ENCODE data around the gene FBXL13.
"Not testable (repeated sequence)": the region's sequence is repeated elsewhere in the genome, so short reads cannot be mapped to it uniquely, and the experiment has no call there.

The FBXL13 gene

DNA sequence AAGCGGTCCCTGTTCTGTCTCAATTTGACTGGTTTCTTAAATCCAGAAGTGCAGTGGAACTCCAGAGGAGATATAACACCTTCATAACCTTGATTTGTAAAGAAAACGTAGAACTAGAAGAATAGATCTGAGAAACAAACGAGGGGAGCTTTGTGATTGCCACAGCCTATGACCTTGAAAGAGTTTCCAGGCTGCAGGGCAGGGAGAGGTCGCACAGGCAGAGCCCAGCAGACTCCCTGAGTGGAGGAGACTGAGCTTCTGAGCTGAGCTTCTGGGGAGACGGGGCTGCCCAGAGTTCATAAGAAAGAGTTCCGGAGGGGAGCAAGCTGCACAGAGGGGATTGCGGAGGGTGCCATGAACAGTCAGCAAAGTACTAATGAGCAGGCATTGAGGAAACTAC, 268.0 kb downstream of the FBXL13 start:
- Mint-ChIP-seq H3K9me3 (peaks cover 21% of the 10 kb centered on the region), H3K4me1 (peaks cover 10% of the 10 kb centered on the region), H3K27ac (peak overlapping the region in 2 of 3 experiments; percentile 21 to 37), H3K4me3 (no peak overlapping the region), H3K36me3 (ENCODE audit: low read depth) (peaks cover 40% of the 10 kb centered on the region), H3K27me3 (ENCODE audit: low read depth) (no peaks in the 10 kb centered on the region)
- TF ChIP-seq, protein P1, sequence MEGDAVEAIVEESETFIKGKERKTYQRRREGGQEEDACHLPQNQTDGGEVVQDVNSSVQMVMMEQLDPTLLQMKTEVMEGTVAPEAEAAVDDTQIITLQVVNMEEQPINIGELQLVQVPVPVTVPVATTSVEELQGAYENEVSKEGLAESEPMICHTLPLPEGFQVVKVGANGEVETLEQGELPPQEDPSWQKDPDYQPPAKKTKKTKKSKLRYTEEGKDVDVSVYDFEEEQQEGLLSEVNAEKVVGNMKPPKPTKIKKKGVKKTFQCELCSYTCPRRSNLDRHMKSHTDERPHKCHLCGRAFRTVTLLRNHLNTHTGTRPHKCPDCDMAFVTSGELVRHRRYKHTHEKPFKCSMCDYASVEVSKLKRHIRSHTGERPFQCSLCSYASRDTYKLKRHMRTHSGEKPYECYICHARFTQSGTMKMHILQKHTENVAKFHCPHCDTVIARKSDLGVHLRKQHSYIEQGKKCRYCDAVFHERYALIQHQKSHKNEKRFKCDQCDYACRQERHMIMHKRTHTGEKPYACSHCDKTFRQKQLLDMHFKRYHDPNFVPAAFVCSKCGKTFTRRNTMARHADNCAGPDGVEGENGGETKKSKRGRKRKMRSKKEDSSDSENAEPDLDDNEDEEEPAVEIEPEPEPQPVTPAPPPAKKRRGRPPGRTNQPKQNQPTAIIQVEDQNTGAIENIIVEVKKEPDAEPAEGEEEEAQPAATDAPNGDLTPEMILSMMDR (IDR thresholded peaks at IDR 0.05; ENCODE audit: unreplicated experiment in 3 of 3) = no peak

DNA sequence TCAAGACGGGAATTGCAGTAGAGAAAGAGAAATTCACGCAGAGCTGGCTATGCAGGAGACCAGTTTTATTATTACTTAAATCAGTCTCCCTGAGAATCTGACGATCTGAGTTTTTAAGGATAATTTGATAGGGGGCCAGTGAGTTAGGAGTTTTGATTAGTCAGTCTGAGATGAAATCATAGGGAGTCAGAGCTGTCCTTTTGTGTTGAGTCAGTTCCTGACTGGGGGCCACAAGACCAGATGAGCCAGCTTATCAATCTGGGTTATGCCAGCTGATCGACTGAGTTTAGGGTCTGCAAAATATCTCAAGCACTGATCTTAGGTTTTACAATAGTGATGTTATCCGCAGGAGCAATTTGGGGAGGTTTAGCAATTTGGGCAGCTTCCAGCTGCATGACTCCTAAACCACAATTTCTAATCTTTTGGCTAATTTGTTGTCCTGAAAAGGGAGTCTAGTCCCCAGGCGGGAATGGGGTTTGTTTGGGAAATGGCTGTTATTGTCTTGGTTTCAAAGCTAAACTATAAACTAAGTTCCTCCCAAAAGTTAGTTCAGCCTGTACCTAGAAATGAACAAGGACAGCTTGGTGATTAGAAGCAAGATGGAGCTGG, 278.5 kb downstream of the FBXL13 start:
- not testable (repeated sequence) for H3K27ac Mint-ChIP-seq; H3K27me3 Mint-ChIP-seq (ENCODE audit: low read depth); H3K4me3 Mint-ChIP-seq
- Mint-ChIP-seq H3K36me3 (ENCODE audit: low read depth) (peaks cover 53% of the 10 kb centered on the region), H3K4me1 (peaks cover 11% of the 10 kb centered on the region), H3K9me3 (peaks cover 26% of the 10 kb centered on the region)

DNA sequence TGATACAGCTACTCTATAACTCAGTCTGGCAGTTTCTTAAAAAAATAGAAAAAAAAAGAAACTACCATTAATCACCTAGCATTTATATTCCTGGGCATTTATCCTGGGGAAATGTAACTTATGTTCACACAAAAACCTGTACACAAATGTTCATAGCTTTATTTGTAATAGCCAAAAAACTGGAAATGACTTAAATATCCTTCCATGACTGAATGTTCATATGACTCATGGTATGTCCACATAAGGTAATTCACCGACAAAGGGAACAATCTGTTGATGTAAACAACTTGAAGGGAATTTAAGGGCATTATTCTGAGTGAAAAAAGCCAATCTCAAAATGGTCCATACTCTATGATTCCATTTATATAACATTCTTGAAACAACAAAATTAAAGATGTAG, 280.0 kb downstream of the FBXL13 start:
- H3K27me3 Mint-ChIP-seq (ENCODE audit: low read depth); H3K4me3 Mint-ChIP-seq: not testable (repeated sequence)
- Mint-ChIP-seq H3K27ac (peak overlapping the region in 2 of 3 experiments; percentile 56 to 69), H3K9me3 (peaks cover 12% of the 10 kb centered on the region), H3K4me1 (peaks cover 11% of the 10 kb centered on the region), H3K36me3 (ENCODE audit: low read depth) (peaks cover 38% of the 10 kb centered on the region)

DNA sequence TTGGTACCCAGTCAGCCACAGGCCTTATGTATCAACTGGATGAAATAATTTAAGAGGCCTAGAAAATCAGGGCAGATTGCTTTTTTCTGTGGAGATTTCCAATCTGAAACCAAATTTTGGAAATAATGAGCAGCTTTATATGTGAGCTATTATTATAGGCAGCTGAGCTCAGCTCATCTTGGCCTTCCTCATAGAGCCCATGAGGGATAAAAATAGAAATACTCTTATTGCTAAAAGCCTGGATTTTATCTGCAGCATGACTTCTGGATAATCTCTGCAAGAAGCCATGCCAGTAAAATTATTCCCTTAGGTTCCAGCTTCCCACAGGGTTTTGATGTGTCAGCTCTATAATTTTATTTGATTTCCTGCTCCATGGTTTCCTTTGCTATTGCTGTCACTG, 282.8 kb downstream of the FBXL13 start:
- H3K4me1 Mint-ChIP-seq; H3K27ac Mint-ChIP-seq; H3K9me3 Mint-ChIP-seq; H3K4me3 Mint-ChIP-seq; H3K27me3 Mint-ChIP-seq (ENCODE audit: low read depth): not testable (repeated sequence)
- H3K36me3 Mint-ChIP-seq (ENCODE audit: low read depth) = peaks cover 23% of the 10 kb centered on the region

DNA sequence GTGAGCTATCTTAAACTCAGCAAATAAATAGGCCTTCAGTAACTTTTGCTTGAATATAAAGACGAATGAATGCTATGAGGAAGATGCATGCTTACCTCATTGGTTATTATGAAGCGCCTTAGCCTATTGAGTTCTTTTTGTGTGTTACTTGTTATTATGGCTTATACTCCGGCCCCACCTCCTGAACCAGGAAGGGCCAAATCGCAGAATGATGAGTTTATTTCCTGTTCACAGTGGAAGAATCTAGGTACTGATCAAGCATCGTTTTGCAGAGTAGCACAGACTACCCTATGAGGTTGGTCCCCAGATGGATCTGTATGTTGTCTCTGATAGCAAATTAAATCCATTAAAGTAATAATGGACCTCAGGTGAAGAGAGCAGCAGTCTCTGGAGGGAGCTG, 283.2 kb downstream of the FBXL13 start:
- H3K27ac Mint-ChIP-seq; H3K9me3 Mint-ChIP-seq; H3K4me1 Mint-ChIP-seq; H3K4me3 Mint-ChIP-seq; H3K27me3 Mint-ChIP-seq (ENCODE audit: low read depth): not testable (repeated sequence)
- H3K36me3 Mint-ChIP-seq (ENCODE audit: low read depth) = peaks cover 19% of the 10 kb centered on the region

DNA sequence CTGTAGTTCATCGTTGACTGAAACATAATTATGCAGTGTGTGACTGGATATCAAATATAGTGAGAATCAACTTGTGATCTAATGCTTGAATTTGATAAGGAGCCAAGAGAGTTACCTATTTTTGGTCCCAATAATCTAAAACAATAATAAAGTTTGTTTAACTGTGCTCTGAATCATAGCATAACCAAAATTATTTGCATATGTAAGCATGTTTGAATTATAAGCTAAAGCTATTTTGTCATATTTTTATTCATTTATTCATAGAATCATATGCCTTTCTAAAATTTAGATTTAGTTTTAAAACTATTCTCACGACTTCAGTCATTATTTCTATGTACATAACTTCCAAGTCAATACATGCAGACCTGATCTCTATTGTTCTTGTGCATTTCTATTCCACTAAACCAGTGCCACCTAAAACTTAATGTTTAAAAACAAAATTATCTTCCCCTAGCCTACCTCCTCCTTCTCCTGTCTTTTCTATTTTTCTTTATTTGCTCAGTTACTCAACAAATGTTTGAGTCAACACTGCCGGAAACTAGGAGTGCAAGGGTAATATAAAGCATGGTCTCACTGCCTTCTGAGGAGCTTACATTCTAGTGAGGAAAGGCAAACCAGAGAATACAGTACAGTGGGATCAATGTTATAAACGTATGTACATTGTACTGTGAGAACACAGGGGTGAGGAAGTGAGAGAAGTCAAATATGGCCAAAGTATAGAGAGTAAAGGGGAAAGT, 284.1 kb downstream of the FBXL13 start:
- not testable (repeated sequence) for H3K4me3 Mint-ChIP-seq; H3K27me3 Mint-ChIP-seq (ENCODE audit: low read depth); H3K4me1 Mint-ChIP-seq; H3K27ac Mint-ChIP-seq; H3K9me3 Mint-ChIP-seq
- peaks cover 13% of the 10 kb centered on the region for H3K36me3 Mint-ChIP-seq (ENCODE audit: low read depth)

DNA sequence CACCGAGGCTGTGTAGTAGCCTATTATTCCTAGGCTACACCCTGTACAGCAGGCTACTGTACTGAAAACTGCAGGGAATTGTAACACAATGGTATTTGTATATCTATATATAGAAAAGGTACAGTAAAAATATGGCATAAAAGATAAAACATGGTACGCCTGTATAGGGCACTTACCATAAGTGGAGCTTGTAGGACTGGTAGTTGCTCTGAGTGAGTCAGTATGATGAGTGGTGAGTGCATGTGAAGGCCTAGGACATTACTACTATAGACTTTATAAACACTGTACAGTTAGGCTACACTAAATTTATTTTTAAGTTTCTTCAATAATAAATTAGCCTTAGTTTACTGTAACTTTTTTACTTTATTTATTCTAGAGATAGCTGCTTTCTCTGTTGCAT, 285.8 kb downstream of the FBXL13 start:
- H3K27me3 Mint-ChIP-seq (ENCODE audit: low read depth); H3K4me1 Mint-ChIP-seq; H3K27ac Mint-ChIP-seq; H3K36me3 Mint-ChIP-seq (ENCODE audit: low read depth); H3K9me3 Mint-ChIP-seq; H3K4me3 Mint-ChIP-seq: not testable (repeated sequence)

DNA sequence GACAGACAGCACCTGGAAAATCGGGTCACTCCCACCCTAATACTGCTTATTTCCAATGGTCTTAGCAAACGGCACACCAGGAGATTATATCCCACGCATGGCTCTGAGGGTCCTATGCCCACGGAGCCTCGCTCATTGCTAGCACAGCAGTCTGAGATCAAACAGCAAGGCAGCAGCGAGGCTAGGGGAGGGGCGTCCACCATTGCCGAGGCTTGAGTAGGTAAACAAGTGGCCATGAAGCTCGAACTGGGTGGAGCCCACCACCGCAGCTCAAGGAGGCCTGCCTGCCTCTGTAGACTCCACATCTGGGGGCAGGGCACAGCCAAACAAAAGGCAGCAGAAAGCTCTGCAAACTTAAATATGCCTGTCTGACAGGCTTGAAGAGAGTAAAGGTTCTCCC, 293.7 kb downstream of the FBXL13 start:
- not testable (repeated sequence) for H3K4me1 Mint-ChIP-seq; H3K27ac Mint-ChIP-seq; H3K27me3 Mint-ChIP-seq (ENCODE audit: low read depth); H3K4me3 Mint-ChIP-seq
- Mint-ChIP-seq H3K9me3 (peaks cover 13% of the 10 kb centered on the region), H3K36me3 (ENCODE audit: low read depth) (peaks cover 37% of the 10 kb centered on the region)

DNA sequence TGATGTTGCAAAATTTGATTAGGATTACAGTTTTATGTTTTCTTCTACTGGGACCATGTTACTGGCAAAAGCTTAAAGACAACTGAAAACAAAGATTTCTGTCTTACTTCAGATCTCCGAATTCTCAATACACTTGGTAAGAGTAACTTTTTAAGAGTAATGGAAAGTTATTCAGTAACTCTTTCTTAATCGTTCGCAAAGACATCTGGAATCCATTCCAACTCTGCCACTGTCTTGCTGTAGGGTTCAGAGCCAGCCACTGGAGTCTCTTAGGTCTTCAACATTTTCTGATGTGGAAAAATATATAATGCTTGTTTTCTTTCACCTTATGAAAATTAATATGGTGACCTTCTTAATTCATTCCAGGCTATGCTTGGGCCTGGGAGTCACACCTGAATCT, 295.9 kb downstream of the FBXL13 start:
- not testable (repeated sequence) for H3K27me3 Mint-ChIP-seq (ENCODE audit: low read depth); H3K4me3 Mint-ChIP-seq; H3K27ac Mint-ChIP-seq; H3K4me1 Mint-ChIP-seq
- Mint-ChIP-seq H3K36me3 (ENCODE audit: low read depth) (peaks cover 42% of the 10 kb centered on the region), H3K9me3 (peaks cover 13% of the 10 kb centered on the region)

DNA sequence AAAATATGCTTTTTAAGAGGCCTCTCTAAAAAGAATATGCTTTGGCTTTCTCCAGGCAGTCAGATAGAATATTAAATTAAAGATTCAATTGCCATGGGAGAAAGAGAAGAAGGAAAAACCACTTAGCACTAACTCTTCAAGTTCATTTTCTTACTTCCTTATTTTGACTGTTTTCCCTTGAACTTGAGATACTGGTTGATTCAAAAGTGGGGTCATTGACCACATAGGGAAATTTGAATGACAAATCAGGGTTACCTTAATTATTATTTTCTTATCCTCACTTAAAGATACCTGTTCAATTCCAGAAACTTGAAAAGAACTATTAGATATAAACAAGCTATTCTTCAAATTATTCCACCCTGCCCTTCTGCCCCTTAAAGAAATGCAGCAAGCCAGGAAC, 298.4 kb downstream of the FBXL13 start:
- H3K36me3 Mint-ChIP-seq (ENCODE audit: low read depth) = peaks cover 33% of the 10 kb centered on the region
- H3K27ac Mint-ChIP-seq = peak overlapping the region in 1 of 3 experiments; percentile 54
- H3K9me3 Mint-ChIP-seq; H3K4me3 Mint-ChIP-seq; H3K27me3 Mint-ChIP-seq (ENCODE audit: low read depth); H3K4me1 Mint-ChIP-seq: not testable (repeated sequence)

DNA sequence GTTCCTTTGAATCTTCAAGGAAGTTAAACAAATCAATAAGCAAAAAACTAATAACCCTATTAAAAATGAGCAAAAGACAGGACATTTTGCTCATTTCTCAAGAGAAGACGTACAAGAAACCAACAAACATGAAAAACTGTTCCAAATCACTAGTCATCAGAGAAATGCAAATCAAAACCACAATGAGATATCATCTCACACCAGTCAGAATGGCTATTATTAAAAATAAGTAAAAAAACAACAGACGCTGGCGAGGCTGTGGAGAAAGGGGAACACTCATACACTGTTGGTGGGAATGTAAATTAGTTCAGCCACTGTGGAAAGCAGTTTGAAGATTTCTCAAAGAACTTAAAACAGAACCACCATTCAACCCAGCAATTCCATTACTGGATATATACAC, 304.1 kb downstream of the FBXL13 start:
- H3K36me3 Mint-ChIP-seq (ENCODE audit: low read depth); H3K27me3 Mint-ChIP-seq (ENCODE audit: low read depth); H3K27ac Mint-ChIP-seq; H3K4me1 Mint-ChIP-seq; H3K4me3 Mint-ChIP-seq; H3K9me3 Mint-ChIP-seq: not testable (repeated sequence)

DNA sequence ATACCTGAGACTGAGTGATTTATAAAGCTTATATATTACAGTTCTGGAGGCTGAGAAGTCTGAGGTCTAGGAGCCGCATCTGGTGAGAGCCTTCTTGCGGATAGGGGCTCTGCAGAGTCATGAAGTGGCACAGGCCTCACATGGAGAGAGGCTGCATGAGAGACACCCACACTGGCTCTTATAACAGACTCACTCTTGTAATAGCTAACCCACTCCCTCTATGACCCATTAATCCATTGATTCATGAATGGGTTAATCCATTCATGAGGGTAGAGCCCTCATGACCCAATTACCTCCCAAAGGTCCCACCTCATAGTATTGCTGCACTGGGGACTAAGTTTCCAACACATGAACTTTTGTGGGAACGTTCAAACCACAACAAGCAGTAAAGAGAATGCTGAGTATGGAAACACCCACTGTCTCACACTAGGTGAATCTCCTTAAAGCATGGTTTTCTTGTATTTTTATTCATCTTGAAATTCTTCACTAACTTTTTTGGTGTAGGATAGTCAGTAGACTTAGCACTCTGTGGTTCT, 304.9 kb downstream of the FBXL13 start:
- not testable (repeated sequence) for H3K4me1 Mint-ChIP-seq; H3K27ac Mint-ChIP-seq; H3K9me3 Mint-ChIP-seq; H3K4me3 Mint-ChIP-seq; H3K27me3 Mint-ChIP-seq (ENCODE audit: low read depth); H3K36me3 Mint-ChIP-seq (ENCODE audit: low read depth)

DNA sequence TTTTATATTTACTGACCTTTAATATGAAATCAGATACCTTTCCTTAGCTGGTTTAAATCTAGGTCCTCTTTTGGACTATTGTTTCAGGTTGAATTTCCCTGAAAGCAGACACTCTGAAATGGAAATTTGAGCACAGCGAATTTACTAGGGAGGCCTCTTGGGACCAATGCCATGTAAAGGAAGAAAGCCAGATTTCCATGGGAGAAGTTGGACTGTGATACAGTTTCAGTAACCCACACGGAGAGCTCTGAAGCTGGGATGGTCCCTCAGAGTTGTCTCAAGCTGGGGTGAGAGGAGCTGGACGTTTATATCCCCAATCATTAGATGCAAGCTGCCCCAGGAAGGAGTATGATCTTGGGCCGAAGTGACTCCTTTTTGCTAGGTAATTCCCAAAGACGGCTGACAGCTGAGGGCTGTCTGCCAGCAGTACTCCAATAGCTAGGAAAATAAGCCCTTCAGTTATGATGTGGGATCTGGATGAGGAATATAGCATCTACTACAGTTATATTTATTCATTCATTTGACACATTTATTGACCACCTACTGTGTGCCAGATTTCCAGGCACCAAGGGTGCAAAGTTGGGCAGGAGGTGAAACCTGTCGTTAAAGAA, 311.2 kb downstream of the FBXL13 start:
- H3K9me3 Mint-ChIP-seq; H3K4me1 Mint-ChIP-seq; H3K27me3 Mint-ChIP-seq (ENCODE audit: low read depth); H3K36me3 Mint-ChIP-seq (ENCODE audit: low read depth); H3K4me3 Mint-ChIP-seq: not testable (repeated sequence)
- H3K27ac Mint-ChIP-seq = peak overlapping the region in 2 of 3 experiments; percentile 85 to 97
